Type B pancreatic cell (in vitro differentiated cells): ENCODE measurements around the gene CFAP107. TPM values are rescaled to one million over a fixed set of nuclear protein-coding genes. Genes with fewer than 3 reads are reported as not detected.

Source experiments
- DNase-seq: peaks from one replicate; pipeline ENCODE4 v3.0.0; 2021; ENCODE audit warnings: mixed read lengths; ENCODE audit not compliant: unreplicated experiment; ENCODE audit errors: extremely low spot score
- H3K27ac Mint-ChIP-seq: 2 replicates; pipeline ENCODE4 v1.8.0; 2021; ENCODE audit warnings: mild to moderate bottlenecking, mixed read lengths
- H3K27me3 Mint-ChIP-seq: 2 replicates; pipeline ENCODE4 v1.8.0; 2021; ENCODE audit warnings: mixed read lengths
- H3K36me3 Mint-ChIP-seq: 2 replicates; pipeline ENCODE4 v1.8.0; 2021; ENCODE audit warnings: mixed read lengths
- H3K4me1 Mint-ChIP-seq: one replicate; pipeline ENCODE4 v1.8.0; 2021; ENCODE audit warnings: mixed read lengths; ENCODE audit not compliant: unreplicated experiment
- H3K4me3 Mint-ChIP-seq: 2 replicates; pipeline ENCODE4 v1.8.0; 2021; ENCODE audit warnings: mild to moderate bottlenecking, mixed read lengths
- H3K9me3 Mint-ChIP-seq: 2 replicates; pipeline ENCODE4 v1.8.0; 2021; ENCODE audit warnings: mixed read lengths
- CTCF ChIP-seq: fragments of 200-600 bp; sonication (generic); conservative IDR thresholded peaks from 2 replicates; pipeline ENCODE4 v1.5.0; 2021; ENCODE audit warnings: antibody characterized with exemption, mild to moderate bottlenecking
- total RNA-seq: library from RNA; stranded (reverse); gene quantifications from 2 replicates; pipeline ENCODE4 v1.2.1, GENCODE V29; 2021; ENCODE audit warnings: low replicate concordance

Gene CFAP107
- total RNA-seq, 1 donor from 2014 or later, result 2.7 TPM

GRCh38 chr1:12798911-12799310 lies 52.9 kb downstream of the CFAP107 start:
- Mint-ChIP-seq H3K4me3 (no peak overlapping the region), H3K9me3 (no peaks in the 10 kb centered on the region), H3K27me3 (peaks cover 9% of the 10 kb centered on the region), H3K36me3 (no peaks in the 10 kb centered on the region), H3K27ac (no peak overlapping the region), H3K4me1 (no peaks in the 10 kb centered on the region)
- no peak for DNase-seq
- TF ChIP-seq CTCF, result no peak

GRCh38 chr1:12799730-12800129 lies 53.7 kb downstream of the CFAP107 start:
- peaks cover 1% of the 10 kb centered on the region for H3K9me3 Mint-ChIP-seq
- no peak overlapping the region for H3K4me3 Mint-ChIP-seq
- no peak for DNase-seq
- H3K36me3 Mint-ChIP-seq, result no peaks in the 10 kb centered on the region
- no peak overlapping the region for H3K27ac Mint-ChIP-seq
- H3K27me3 Mint-ChIP-seq, result peaks cover 11% of the 10 kb centered on the region
- TF ChIP-seq CTCF, result no peak
- H3K4me1 Mint-ChIP-seq, result no peaks in the 10 kb centered on the region

GRCh38 chr1:12809933-12810332 lies 63.9 kb downstream of the CFAP107 start:
- Mint-ChIP-seq H3K4me3 (no peak overlapping the region), H3K27ac (no peak overlapping the region), H3K27me3 (peaks cover 10% of the 10 kb centered on the region), H3K4me1 (no peaks in the 10 kb centered on the region), H3K36me3 (no peaks in the 10 kb centered on the region), H3K9me3 (peaks cover 2% of the 10 kb centered on the region)
- no peak for TF ChIP-seq CTCF
- no peak for DNase-seq

GRCh38 chr1:12810691-12811408 lies 64.8 kb downstream of the CFAP107 start:
- H3K27ac Mint-ChIP-seq, result no peak overlapping the region
- no peak for TF ChIP-seq CTCF
- H3K9me3 Mint-ChIP-seq, result no peaks in the 10 kb centered on the region
- H3K4me1 Mint-ChIP-seq, result no peaks in the 10 kb centered on the region
- no peaks in the 10 kb centered on the region for H3K36me3 Mint-ChIP-seq
- no peak overlapping the region for H3K4me3 Mint-ChIP-seq
- DNase-seq, result no peak
- H3K27me3 Mint-ChIP-seq, result peaks cover 10% of the 10 kb centered on the region

GRCh38 chr1:12811409-12811784 lies 65.4 kb downstream of the CFAP107 start:
- no peak for TF ChIP-seq CTCF
- DNase-seq, result no peak
- Mint-ChIP-seq H3K27ac (no peak overlapping the region), H3K9me3 (no peaks in the 10 kb centered on the region), H3K36me3 (no peaks in the 10 kb centered on the region), H3K27me3 (peaks cover 10% of the 10 kb centered on the region), H3K4me1 (no peaks in the 10 kb centered on the region), H3K4me3 (no peak overlapping the region)

Other genes starting within 250 kb of the CFAP107 start
- gene DHRS3, start 128.0 kb upstream of the CFAP107 start, total RNA-seq, result 143 and 276 TPM in 2 replicates
- gene AADACL4, start 102.1 kb upstream of the CFAP107 start, total RNA-seq, result not detected in 2 replicates
- gene AADACL3, start 30.1 kb upstream of the CFAP107 start, total RNA-seq, result not detected in 2 replicates
- gene PRAMEF12, start 27.5 kb downstream of the CFAP107 start, total RNA-seq, result not detected in 2 replicates
- gene PRAMEF1, start 45.2 kb downstream of the CFAP107 start, total RNA-seq, result not detected in 2 replicates
- not detected in 2 replicates for gene PRAMEF11, start 85.2 kb downstream of the CFAP107 start, total RNA-seq
- gene HNRNPCL1, start 102.5 kb downstream of the CFAP107 start, total RNA-seq, result not detected in 2 replicates
- gene PRAMEF2, start 110.9 kb downstream of the CFAP107 start, total RNA-seq, result not detected in 2 replicates
- not detected in 2 replicates for gene PRAMEF4, start 140.0 kb downstream of the CFAP107 start, total RNA-seq
- gene PRAMEF10, start 152.1 kb downstream of the CFAP107 start, total RNA-seq, result not detected in 2 replicates
- gene PRAMEF7, start 170.4 kb downstream of the CFAP107 start, total RNA-seq, result not detected in 2 replicates
- gene PRAMEF6, start 201.4 kb downstream of the CFAP107 start, total RNA-seq, result not detected in 2 replicates